Prostate gland (tissue), 2 donors: Measurements from ENCODE around the gene SLC5A10.

Experiments used
- POLR2AphosphoS5 ChIP-seq: sonication (generic); formaldehyde crosslinking; IDR thresholded peaks from one replicate; pipeline ENCODE4 v1.6.1; 2017; ENCODE audit warnings: antibody characterized with exemption
- TF ChIP-seq, protein P1 (sequence below), 4 experiments: fragments of 200-600 bp in 2 of 4; fragments of 450-650 bp in 2 of 4; sonication (generic) in 2 of 4; IDR thresholded peaks; 1 replicate in 3 of 4; 2 replicates in 1 of 4; pipeline ENCODE4 v1.5.1; 2016 to 2019; ENCODE audit warnings: antibody characterized with exemption in 4 of 4, mild to moderate bottlenecking in 2 of 4, moderate library complexity in 2 of 4

GRCh38 chr17:18956581-18956980 lies 4.6 kb downstream of the SLC5A10 start:
- TF ChIP-seq POLR2AphosphoS5 = no peak
- TF ChIP-seq, protein P1, sequence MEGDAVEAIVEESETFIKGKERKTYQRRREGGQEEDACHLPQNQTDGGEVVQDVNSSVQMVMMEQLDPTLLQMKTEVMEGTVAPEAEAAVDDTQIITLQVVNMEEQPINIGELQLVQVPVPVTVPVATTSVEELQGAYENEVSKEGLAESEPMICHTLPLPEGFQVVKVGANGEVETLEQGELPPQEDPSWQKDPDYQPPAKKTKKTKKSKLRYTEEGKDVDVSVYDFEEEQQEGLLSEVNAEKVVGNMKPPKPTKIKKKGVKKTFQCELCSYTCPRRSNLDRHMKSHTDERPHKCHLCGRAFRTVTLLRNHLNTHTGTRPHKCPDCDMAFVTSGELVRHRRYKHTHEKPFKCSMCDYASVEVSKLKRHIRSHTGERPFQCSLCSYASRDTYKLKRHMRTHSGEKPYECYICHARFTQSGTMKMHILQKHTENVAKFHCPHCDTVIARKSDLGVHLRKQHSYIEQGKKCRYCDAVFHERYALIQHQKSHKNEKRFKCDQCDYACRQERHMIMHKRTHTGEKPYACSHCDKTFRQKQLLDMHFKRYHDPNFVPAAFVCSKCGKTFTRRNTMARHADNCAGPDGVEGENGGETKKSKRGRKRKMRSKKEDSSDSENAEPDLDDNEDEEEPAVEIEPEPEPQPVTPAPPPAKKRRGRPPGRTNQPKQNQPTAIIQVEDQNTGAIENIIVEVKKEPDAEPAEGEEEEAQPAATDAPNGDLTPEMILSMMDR (IDR thresholded peaks at IDR 0.05) = no peak
